Aorta (tissue), 5 donors: Measurements from ENCODE around the gene GPR31. TPM values are rescaled to one million over a fixed set of nuclear protein-coding genes. Genes with fewer than 3 reads are reported as not detected.
"Not testable (repeated sequence)": the region's sequence is repeated elsewhere in the genome, so short reads cannot be mapped to it uniquely, and the experiment has no call there.

ENCODE experiments used
- ATAC-seq: fragments of 200-7000 bp; cut with Tn5 transposase; one replicate; pipeline ENCODE4 v1.9.1; 2022; ENCODE audit warnings: moderate library complexity; ENCODE audit not compliant: low FRiP score
- DNase-seq, 2 donors: peaks; one replicate each; pipeline ENCODE4 v3.0.0-alpha.2; 2020
- H3K27ac ChIP-seq, 2 donors: one replicate each; pipeline ENCODE4 v1.5.1; 2013; ENCODE audit warnings: low read length in 2 of 2, mild to moderate bottlenecking in 2 of 2, moderate library complexity in 2 of 2, control low read depth in 1 of 2, inconsistent platforms in 1 of 2, low read depth in 1 of 2
- H3K27me3 ChIP-seq, 2 donors: one replicate each; pipeline ENCODE4 v1.6.1; 2013; ENCODE audit warnings: control low read depth in 1 of 2, low read length in 1 of 2, mild to moderate bottlenecking in 1 of 2, moderate library complexity in 1 of 2; ENCODE audit not compliant: insufficient read depth in 2 of 2, control insufficient read depth in 1 of 2
- H3K36me3 ChIP-seq, 2 donors: one replicate each; pipeline ENCODE4 v1.6.1; 2013; ENCODE audit warnings: control low read depth in 1 of 2, low read length in 1 of 2, mild to moderate bottlenecking in 1 of 2; ENCODE audit not compliant: insufficient read depth in 2 of 2, control insufficient read depth in 1 of 2
- H3K4me1 ChIP-seq, 2 donors: one replicate each; pipeline ENCODE4 v1.6.1; 2013; ENCODE audit warnings: low read length in 2 of 2, control low read depth in 1 of 2, mild to moderate bottlenecking in 1 of 2, moderate library complexity in 1 of 2; ENCODE audit not compliant: insufficient read depth in 2 of 2, control insufficient read depth in 1 of 2
- H3K4me3 ChIP-seq, 2 donors: one replicate each; pipeline ENCODE4 v1.5.1; 2013; ENCODE audit warnings: low read length in 2 of 2, control low read depth in 1 of 2, mild to moderate bottlenecking in 1 of 2
- H3K9me3 ChIP-seq: one replicate; pipeline ENCODE4 v1.6.1; 2013; ENCODE audit warnings: mild to moderate bottlenecking, low read length; ENCODE audit not compliant: control insufficient read depth
- WGBS, 2 donors: extraction: QIAGEN DNeasy Blood & Tissue Kit; methylation state at CpG; one replicate each; pipeline ENCODE4 v1.1.7; 2013; 5-methylcytosine and 5-hydroxymethylcytosine counted together
- intact Hi-C, 2 donors: fragments of 100-400 bp; cut with DNase I; formaldehyde crosslinking; loops; one replicate each; pipeline versions ENCODE4 v1.14.2 to v1.15.0; 2022
- polyA plus RNA-seq, 2 donors: library from polyadenylated mRNA; stranded (reverse); fragments of 200-250 nt; gene quantifications; one replicate each; pipeline ENCODE4 v1.2.3, GENCODE V29; 2013
- total RNA-seq, 2 donors: library from RNA; stranded (reverse); fragmentation: NEBNext Ultra II Directional; extraction: Animal tissue kit (Norgen Biotek cat#: 25700); gene quantifications; one replicate each; pipeline ENCODE4 v1.2.1, GENCODE V29; 2021
- donor health status: healthy with polysubstance abuse.
- donor health status: Bipolar disorder and iron deficiency.
- donor health status: DM: no; HTN: no; CAD: no.
- donor health status: DM: no; HTN: no; CAD: no.
- donor health status: DM: yes; HTN: yes; CAD: no.

Gene GPR31
- total and polyA plus RNA-seq, 4 donors, result not detected

DNA sequence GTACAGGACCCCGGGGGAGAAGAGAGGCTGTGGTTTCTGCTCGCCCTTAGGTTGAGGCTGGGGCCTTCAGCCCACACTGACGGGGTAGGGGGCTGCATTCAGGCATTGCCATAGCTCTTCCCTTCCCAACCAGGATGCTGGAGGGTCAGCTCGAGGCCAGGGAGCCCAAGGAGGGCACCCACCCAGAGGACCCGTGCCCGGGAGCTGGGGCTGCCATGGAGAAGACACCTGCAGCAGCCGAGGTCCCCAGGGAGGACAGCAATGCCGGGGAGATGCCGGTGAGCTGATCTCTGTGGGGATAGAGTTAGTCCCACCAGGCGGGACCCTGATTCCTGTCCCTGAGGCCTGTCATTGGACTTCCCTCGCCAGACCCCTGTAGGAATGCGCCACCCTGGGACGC, 14.2 kb upstream of the GPR31 start:
- H3K27ac ChIP-seq, H3K9me3 ChIP-seq, H3K36me3 ChIP-seq, ATAC-seq, H3K27me3 ChIP-seq, H3K4me3 ChIP-seq, intact Hi-C loops, H3K4me1 ChIP-seq, DNase-seq: not testable (repeated sequence)
- WGBS, 2 donors, result 79% methylated on average over 10 to 13 of the region's 13 CpGs

DNA sequence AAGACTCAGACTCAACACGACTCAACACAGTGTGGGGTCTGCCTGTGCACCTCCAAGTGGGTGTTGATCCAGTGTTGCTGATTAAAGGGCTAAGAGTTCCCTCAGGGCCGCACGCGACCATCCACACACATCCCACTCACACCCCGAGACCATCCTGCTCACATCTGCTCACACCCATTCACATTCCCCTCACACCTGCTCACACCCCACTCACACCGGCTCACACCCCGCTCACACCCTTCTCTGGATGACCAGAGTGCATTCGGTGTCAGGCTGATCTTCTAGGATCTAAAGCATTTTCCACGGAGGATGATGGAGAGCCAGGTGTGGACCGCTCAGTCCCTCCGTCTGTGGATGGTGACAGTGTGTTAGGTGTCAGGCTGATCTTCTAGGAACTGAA, 13.5 kb upstream of the GPR31 start:
- H3K27me3 ChIP-seq, H3K9me3 ChIP-seq, H3K4me1 ChIP-seq, H3K36me3 ChIP-seq, intact Hi-C loops, H3K4me3 ChIP-seq, DNase-seq, H3K27ac ChIP-seq, ATAC-seq: not testable (repeated sequence)
- WGBS, 2 donors, result 89 to 90% methylated on average over 11 of the region's 11 CpGs

DNA sequence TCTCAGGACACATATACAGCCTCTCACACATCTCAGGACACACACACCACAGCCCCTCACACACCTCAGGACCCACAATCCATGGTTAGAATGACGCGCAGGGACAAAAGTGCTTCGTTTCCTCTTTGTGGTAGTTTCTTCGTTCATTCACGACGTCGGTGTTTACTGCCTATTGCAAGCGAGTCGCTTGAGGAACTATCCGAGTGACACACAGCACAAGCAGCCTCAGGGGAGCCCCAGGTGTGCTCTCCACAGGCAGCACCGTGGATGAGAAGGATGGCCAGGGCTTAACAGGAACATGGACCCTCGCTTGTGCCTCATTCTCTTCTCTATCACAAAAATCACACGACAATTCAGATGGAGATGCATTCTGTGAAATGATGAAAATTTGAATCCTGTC, 12.1 kb upstream of the GPR31 start:
- H3K9me3 ChIP-seq, H3K36me3 ChIP-seq, H3K4me1 ChIP-seq, DNase-seq, intact Hi-C loops, H3K27me3 ChIP-seq, H3K27ac ChIP-seq, H3K4me3 ChIP-seq, ATAC-seq: not testable (repeated sequence)
- 79 to 95% methylated on average over 3 of the region's 13 CpGs for WGBS, 2 donors

DNA sequence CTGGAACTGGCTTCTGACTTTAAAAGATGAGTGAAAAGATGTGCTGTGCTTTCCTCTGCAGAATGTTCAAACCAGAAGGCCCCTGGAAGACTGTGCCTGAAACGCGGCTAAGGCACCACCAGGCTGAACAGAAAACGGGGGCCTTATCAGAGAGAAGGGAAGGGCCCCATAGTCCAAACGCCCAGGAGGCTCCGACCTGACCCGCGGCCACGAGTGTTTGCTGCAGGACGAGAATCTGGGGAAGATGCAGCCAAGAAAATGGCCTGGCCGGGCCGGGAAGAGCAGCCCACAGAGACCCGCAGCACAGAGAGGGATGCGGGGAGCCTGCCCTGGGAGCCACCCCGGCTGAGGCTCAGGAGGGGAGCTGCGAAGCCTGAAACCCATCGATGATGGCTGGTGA, 10.5 kb upstream of the GPR31 start:
- 77 to 82% methylated on average over 13 of the region's 16 CpGs for WGBS, 2 donors

DNA sequence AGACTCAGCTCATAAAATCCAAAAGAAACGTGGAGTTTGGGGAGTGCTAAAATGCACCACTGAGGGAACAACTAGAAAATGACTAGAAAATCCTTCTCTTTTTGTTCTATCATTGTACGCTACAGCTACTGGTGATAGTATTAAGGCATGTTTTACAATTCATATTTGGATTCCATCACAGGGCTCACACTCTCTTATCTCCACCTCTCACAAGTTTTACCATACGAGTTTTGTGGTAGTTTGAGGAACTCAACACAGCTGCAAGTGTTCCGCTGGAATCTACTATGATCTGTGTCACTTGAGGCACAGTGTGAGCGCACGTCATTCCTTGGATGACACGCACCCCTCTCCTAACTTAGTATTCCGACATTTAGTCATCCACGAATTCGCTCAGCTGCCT, 9.9 kb upstream of the GPR31 start:
- H3K36me3 ChIP-seq, H3K4me1 ChIP-seq, H3K27ac ChIP-seq, DNase-seq, H3K4me3 ChIP-seq, intact Hi-C loops, H3K27me3 ChIP-seq, H3K9me3 ChIP-seq, ATAC-seq: not testable (repeated sequence)
- 84 to 95% methylated on average over 6 to 9 of the region's 10 CpGs for WGBS, 2 donors

More for the DNA sequence above, 10.5 kb upstream of the GPR31 start:
- H3K36me3 ChIP-seq, H3K27me3 ChIP-seq, intact Hi-C loops, H3K27ac ChIP-seq, H3K4me3 ChIP-seq, H3K9me3 ChIP-seq, ATAC-seq, DNase-seq, H3K4me1 ChIP-seq: not testable (repeated sequence)

DNA sequence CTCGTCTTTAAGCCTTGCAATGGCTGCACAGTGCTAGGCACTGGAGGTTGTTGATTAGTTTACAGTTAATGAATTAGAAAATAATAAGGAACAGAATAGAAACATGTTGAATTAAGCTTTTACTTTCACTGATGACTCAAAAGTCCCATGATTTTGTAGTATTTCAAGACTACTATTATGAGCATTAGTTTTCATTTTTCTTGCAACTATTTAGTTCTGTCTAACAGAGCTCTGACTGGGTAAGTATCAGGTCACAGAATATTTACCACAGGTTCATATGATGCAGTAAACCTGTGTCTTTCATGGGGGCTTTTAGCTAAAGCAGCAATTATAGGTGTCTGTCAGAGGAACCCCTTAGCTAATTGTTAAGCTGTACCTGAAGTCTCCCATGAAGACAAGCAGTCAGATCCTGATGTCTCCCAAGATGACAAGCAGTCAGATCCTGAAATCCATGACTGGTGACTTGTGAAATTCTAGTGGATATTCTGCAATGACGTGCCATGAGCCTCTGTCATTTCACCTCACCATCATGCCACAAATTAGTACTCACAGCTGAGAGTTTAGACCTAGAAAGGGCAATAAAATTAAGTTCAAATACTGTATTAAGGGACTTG, 8.2 kb upstream of the GPR31 start:
- H3K36me3 ChIP-seq, result no peaks in the 10 kb centered on the region
- intact Hi-C loops, result no loop called here
- H3K9me3 ChIP-seq, result no peaks in the 10 kb centered on the region
- H3K4me1 ChIP-seq, result no peaks in the 10 kb centered on the region
- no peak for DNase-seq
- H3K27me3 ChIP-seq, result no peaks in the 10 kb centered on the region
- H3K4me3 ChIP-seq, result no peak overlapping the region
- ATAC-seq, result no peak
- H3K27ac ChIP-seq, result no peak overlapping the region
- WGBS, 2 donors, result 83 to 86% methylated on average over 2 of the region's 2 CpGs

DNA sequence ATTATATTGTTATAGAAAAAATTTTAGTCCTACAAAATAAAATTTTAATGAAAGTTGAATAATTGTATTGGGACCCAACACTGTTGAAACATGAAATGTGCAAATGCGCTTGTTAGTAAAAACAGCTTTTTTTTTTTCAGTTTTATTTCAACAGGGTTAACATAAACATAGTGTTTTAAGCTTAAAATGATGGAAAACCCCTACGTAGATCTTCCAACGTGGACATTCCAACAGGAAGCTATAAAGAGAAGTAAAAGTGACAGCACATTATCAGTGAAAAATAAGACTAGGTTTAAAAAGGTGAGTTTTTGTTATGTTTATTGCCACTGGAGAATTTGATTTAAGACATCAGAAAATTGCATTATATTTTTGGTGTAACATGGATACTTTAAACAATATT, 6.5 kb upstream of the GPR31 start:
- 70 to 72% methylated on average over 3 of the region's 3 CpGs for WGBS, 2 donors
- ATAC-seq, result no peak
- Histone ChIP-seq H3K9me3 (no peaks in the 10 kb centered on the region), H3K27ac (no peak overlapping the region), H3K4me3 (no peak overlapping the region), H3K4me1 (no peaks in the 10 kb centered on the region), H3K27me3 (no peaks in the 10 kb centered on the region), H3K36me3 (no peaks in the 10 kb centered on the region)
- intact Hi-C loops, result no loop called here
- DNase-seq, result no peak

DNA sequence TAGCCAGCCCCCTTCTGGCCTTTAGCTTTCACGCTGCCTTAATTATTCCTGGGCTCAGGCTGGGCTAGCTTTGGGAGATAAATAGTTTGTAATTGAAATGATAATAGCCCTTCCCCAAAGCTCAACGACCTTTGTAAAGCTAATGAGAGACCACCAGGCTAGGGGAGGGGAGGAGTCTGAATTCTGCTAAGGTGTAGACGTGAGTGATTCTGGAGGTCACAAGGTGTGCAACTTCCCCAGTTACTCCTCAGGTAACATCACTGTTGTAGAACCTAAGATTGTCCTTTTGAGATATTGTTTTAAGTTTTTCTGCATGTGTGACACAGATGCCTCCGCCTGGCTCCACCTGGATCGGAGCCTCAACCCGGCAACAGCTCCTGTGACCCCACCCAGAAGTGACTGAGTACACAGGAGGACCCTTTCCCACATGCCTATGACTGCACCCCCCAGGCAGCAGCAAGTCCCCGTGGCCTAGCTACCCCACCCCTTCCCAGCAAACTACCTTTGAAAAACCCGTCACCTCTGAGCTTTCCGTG, 5.8 kb upstream of the GPR31 start:
- Histone ChIP-seq H3K27me3 (no peaks in the 10 kb centered on the region), H3K27ac (no peak overlapping the region), H3K36me3 (no peaks in the 10 kb centered on the region), H3K9me3 (no peaks in the 10 kb centered on the region), H3K4me1 (no peaks in the 10 kb centered on the region), H3K4me3 (no peak overlapping the region)
- ATAC-seq, result no peak
- WGBS, 2 donors, result 71 to 73% methylated on average over 9 of the region's 9 CpGs
- DNase-seq, result no peak
- intact Hi-C loops, result no loop called here

DNA sequence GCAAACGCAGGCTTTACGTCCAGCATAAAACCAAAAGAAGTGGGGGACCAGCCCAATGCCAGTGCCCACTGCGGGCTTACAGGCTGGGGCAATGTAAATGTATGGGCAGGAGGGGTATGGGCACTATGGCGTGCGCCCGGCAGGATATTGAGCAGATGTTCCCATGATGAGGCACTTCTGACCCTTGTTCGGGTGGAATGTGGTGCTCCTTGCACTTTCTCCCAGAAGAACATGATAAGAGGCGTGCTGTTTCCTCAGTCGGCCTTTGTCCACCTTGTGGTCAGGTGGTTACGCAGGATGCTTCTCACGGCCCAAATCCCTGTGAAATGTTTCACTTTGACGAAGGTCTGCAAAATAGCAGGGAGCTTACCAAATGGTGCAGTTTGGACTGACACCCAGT, 4.8 kb upstream of the GPR31 start:
- 75 to 77% methylated on average over 12 of the region's 12 CpGs for WGBS, 2 donors
- Histone ChIP-seq H3K9me3 (no peaks in the 10 kb centered on the region), H3K27me3 (no peaks in the 10 kb centered on the region), H3K36me3 (no peaks in the 10 kb centered on the region), H3K4me3 (no peak overlapping the region), H3K4me1 (no peaks in the 10 kb centered on the region), H3K27ac (no peak overlapping the region)
- ATAC-seq (no peak), DNase-seq (no peak)
- intact Hi-C loops, result no loop called here
